ENCODE data around the gene REPIN1. TPM values are rescaled to one million over a fixed set of nuclear protein-coding genes. Genes with fewer than 3 reads are reported as not detected.

REPIN1 gene
- polyA plus RNA-seq, 2 of the 4 experiments (the other 2 are of a cell fraction), result 48.1 to 101 TPM

- Histone ChIP-seq H3K4me1 (peaks cover 23% of the 10 kb centered on the region), H3K4me3 (no peak overlapping the region), H3K4me2 (no peak overlapping the region), H3K27ac (no peak overlapping the region), H3K9me3 (no peaks in the 10 kb centered on the region)
- FAIRE-seq, result no peak
- 90% methylated on average over 21 of the region's 22 CpGs for WGBS (ENCODE audit: missing lambda C conversion rate)
- TF ChIP-seq HMGXB4 (CRISPR knock-in tag; IDR thresholded peaks at IDR 0.05; ENCODE audit: borderline replicate concordance) (no peak), HOXA7 (CRISPR knock-in tag; IDR thresholded peaks at IDR 0.05) (no peak), RNF2 (IDR thresholded peaks at IDR 0.05; ENCODE audit: borderline replicate concordance, low read depth) (no peak), BHLHE40 (IDR thresholded peaks at IDR 0.05; ENCODE audit: low read depth, low read length) (no peak), USF2 (IDR thresholded peaks at IDR 0.05) (no peak)
- no peak for ATAC-seq
- no peak for DNase-seq (ENCODE audit: low read depth in 1 of 2, low spot score in 1 of 2)
- POLR2A ChIA-PET, result no interaction called here
- CTCF ChIA-PET, result interaction anchor here (1.0 to 1.7 kb wide), 4 partner anchors 11 to 52 kb away, joined by 3 to 7 read pairs (median 4); partner anchors contain the start of gene REPIN1
These were observed 40.0 kb downstream of the REPIN1 start for GRCh38 chr7:150408393-150409299.

- Histone ChIP-seq H3K27ac (no peak overlapping the region), H3K4me1 (peaks cover 16% of the 10 kb centered on the region), H3K9me3 (no peaks in the 10 kb centered on the region), H3K4me3 (no peak overlapping the region), H3K4me2 (no peak overlapping the region)
- CTCF ChIA-PET, result interaction anchor here (0.7 to 1.7 kb wide), 5 partner anchors 8 to 53 kb away, joined by 3 to 7 read pairs (median 3); no protein-coding TSS in a partner anchor
- TF ChIP-seq NPAS2 (CRISPR knock-in tag; IDR thresholded peaks at IDR 0.05; ENCODE audit: borderline replicate concordance), result no peak
- POLR2A ChIA-PET, result no interaction called here
- FAIRE-seq (no peak), DNase-seq (ENCODE audit: low read depth in 1 of 2, low spot score in 1 of 2) (no peak), ATAC-seq (no peak)
- WGBS (ENCODE audit: missing lambda C conversion rate), result 81% methylated on average over 10 of the region's 10 CpGs
These were observed 40.8 kb downstream of the REPIN1 start for GRCh38 chr7:150409300-150410030.

- ChIA-PET POLR2A (no interaction called here), CTCF (interaction anchor here (0.7 to 1.7 kb wide), 6 partner anchors 8 to 54 kb away, joined by 3 to 7 read pairs (median 4); no protein-coding TSS in a partner anchor)
- ATAC-seq (no peak), DNase-seq (ENCODE audit: low read depth in 1 of 2, low spot score in 1 of 2) (no peak), FAIRE-seq (no peak)
- no peak overlapping the region for H3K27ac ChIP-seq
- no peak overlapping the region for H3K4me3 ChIP-seq
- no peaks in the 10 kb centered on the region for H3K9me3 ChIP-seq
- H3K4me1 ChIP-seq, result peaks cover 16% of the 10 kb centered on the region
- 85% methylated on average over 7 of the region's 7 CpGs for WGBS (ENCODE audit: missing lambda C conversion rate)
- no peak for TF ChIP-seq POLR2A (IDR thresholded peaks at IDR 0.05; ENCODE audit: low read length)
- no peak overlapping the region for H3K4me2 ChIP-seq
These were observed 41.5 kb downstream of the REPIN1 start for GRCh38 chr7:150410131-150410530.

GRCh38 chr7:150410680-150411346 is 42.2 kb downstream of the REPIN1 start:
- FAIRE-seq (no peak), DNase-seq (ENCODE audit: low read depth in 1 of 2, low spot score in 1 of 2) (no peak), ATAC-seq (no peak)
- CTCF ChIA-PET, result interaction anchor here (0.7 to 1.7 kb wide), 6 partner anchors 9 to 55 kb away, joined by 3 to 5 read pairs (median 4); no protein-coding TSS in a partner anchor
- POLR2A ChIA-PET, result no interaction called here
- WGBS (ENCODE audit: missing lambda C conversion rate), result 91% methylated on average over 7 of the region's 10 CpGs
- H3K4me2 ChIP-seq, result no peak overlapping the region
- no peak overlapping the region for H3K27ac ChIP-seq
- peaks cover 14% of the 10 kb centered on the region for H3K4me1 ChIP-seq
- TF ChIP-seq RARB (CRISPR knock-in tag; IDR thresholded peaks at IDR 0.05), result no peak
- no peaks in the 10 kb centered on the region for H3K9me3 ChIP-seq
- H3K4me3 ChIP-seq, result no peak overlapping the region

Data from A549 (cell line).